Transverse colon (tissue), 4 donors: ENCODE data around the gene UBE2C. TPM values are rescaled to one million over a fixed set of nuclear protein-coding genes. Genes with fewer than 3 reads are reported as not detected.

Source experiments
- DNase-seq: peaks from one replicate; pipeline ENCODE4 v3.0.0-alpha.2; 2019
- H3K27ac ChIP-seq, 4 donors: fragments of 200-600 bp; sonication (generic); 2 replicates each; pipeline ENCODE4 v1.5.1; 2016 to 2018; ENCODE audit warnings: inconsistent platforms in 4 of 4
- H3K27me3 ChIP-seq: fragments of 200-600 bp; sonication (generic); 2 replicates; pipeline ENCODE4 v1.5.1; 2017; ENCODE audit warnings: inconsistent platforms
- H3K36me3 ChIP-seq, 4 donors: fragments of 200-600 bp; sonication (generic); 2 replicates each; pipeline ENCODE4 v1.5.1; 2017 to 2019; ENCODE audit warnings: inconsistent platforms in 4 of 4
- H3K4me1 ChIP-seq, 4 donors: fragments of 200-600 bp; sonication (generic); 2 replicates each; pipeline ENCODE4 v1.5.1; 2017 to 2020; ENCODE audit warnings: inconsistent platforms in 4 of 4
- H3K4me3 ChIP-seq, 4 donors: fragments of 200-600 bp; sonication (generic); 1 replicate in 1 of 4; 2 replicates in 3 of 4; pipeline versions ENCODE4 v1.5.1 to v1.6.1; 2017 to 2019; ENCODE audit warnings: inconsistent platforms in 4 of 4
- H3K9me3 ChIP-seq, 2 donors: fragments of 200-600 bp; sonication (generic); 2 replicates each; pipeline ENCODE4 v1.5.1; 2017 to 2019; ENCODE audit warnings: inconsistent platforms in 2 of 2
- CTCF ChIP-seq, 5 experiments: fragments of 200-600 bp in 3 of 5; fragments of 450-650 bp in 2 of 5; sonication (generic) in 3 of 5; IDR thresholded peaks; 1 replicate in 2 of 5; 2 replicates in 3 of 5; pipeline ENCODE4 v1.5.1; 2016 to 2017; ENCODE audit warnings: antibody characterized with exemption in 5 of 5, inconsistent platforms in 3 of 5, mild to moderate bottlenecking in 2 of 5, moderate library complexity in 1 of 5
- EP300 ChIP-seq: sonication (generic); formaldehyde crosslinking; IDR thresholded peaks from one replicate; pipeline ENCODE4 v1.6.1; 2017; ENCODE audit warnings: antibody characterized with exemption, low read depth
- POLR2A ChIP-seq: fragments of 450-650 bp; IDR thresholded peaks from one replicate; pipeline ENCODE4 v1.6.1; 2016; ENCODE audit warnings: antibody characterized with exemption, mild to moderate bottlenecking, moderate library complexity
- POLR2AphosphoS5 ChIP-seq, 3 donors: sonication (generic); formaldehyde crosslinking; IDR thresholded peaks; one replicate each; pipeline ENCODE4 v1.6.1; 2016; ENCODE audit warnings: antibody characterized with exemption in 3 of 3
- WGBS, 2 donors: methylation state at CpG; one replicate each; pipeline ENCODE4 v1.1.5; 2018; ENCODE audit warnings: low coverage in 1 of 2; 5-methylcytosine and 5-hydroxymethylcytosine counted together
- in situ Hi-C, 4 donors: fragments of 200-750 bp; cut with MboI; loops; one replicate each; pipeline versions ENCODE4 v1.15.0 to v1.15.1; 2017; ENCODE audit warnings: low sequenced_read_pairs in 3 of 4, low pct_ligation_motif_present in 1 of 4, low pct_unique_long_range_greater_than_20kb in 1 of 4
- intact Hi-C: fragments of 100-400 bp; cut with DNase I; formaldehyde crosslinking; loops from one replicate; pipeline ENCODE4 v1.15.1; 2023; ENCODE audit warnings: low total_unique reads
- total RNA-seq, 4 donors: library from RNA; depleted of rRNA; stranded (reverse); fragments of >200 nt; gene quantifications; one replicate each; pipeline ENCODE4 v1.1.0, GENCODE V29; 2016

UBE2C gene
- total RNA-seq, 4 donors from 2014 or later, result 2.7 to 27.1 (median 6.9) TPM

- intact Hi-C loops (no loop called here), in situ Hi-C loops (loop anchor here in 3 of 4 donors (25.0 kb wide), 4 partner anchors 181 to 456 kb away; partner anchors contain the start of genes EPPIN (in 2 of the 3), WFDC6 (in 2 of the 3), MATN4 (in 1 of the 3) and RBPJL (in 1 of the 3))
- H3K27me3 ChIP-seq, result no peaks in the 10 kb centered on the region
- H3K4me3 ChIP-seq, result no peak overlapping the region
- H3K36me3 ChIP-seq, result no peaks in the 10 kb centered on the region
- no peaks in the 10 kb centered on the region for H3K9me3 ChIP-seq
- peaks cover 4 to 15% (median 12%) of the 10 kb centered on the region in 4 donors for H3K4me1 ChIP-seq
- DNase-seq, result no peak
- TF ChIP-seq POLR2AphosphoS5 (IDR thresholded peaks at IDR 0.05), result no peak
- no peak for TF ChIP-seq EP300
- TF ChIP-seq POLR2A, result no peak
- TF ChIP-seq CTCF (IDR thresholded peaks at IDR 0.05), result no peak
- no peak overlapping the region for H3K27ac ChIP-seq
Measured at GRCh38 chr20:45768479-45768878, 44.0 kb upstream of the UBE2C start.

GRCh38 chr20:45771182-45771759 is 41.2 kb upstream of the UBE2C start:
- Histone ChIP-seq H3K36me3 (no peaks in the 10 kb centered on the region), H3K9me3 (no peaks in the 10 kb centered on the region), H3K4me3 (no peak overlapping the region), H3K27me3 (no peaks in the 10 kb centered on the region), H3K27ac (peak overlapping the region; percentile 44 to 70 (median 62)), H3K4me1 (peaks cover 4 to 37% (median 16%) of the 10 kb centered on the region in 4 donors)
- intact Hi-C loops (loop anchor here (5.0 to 10.0 kb wide), 2 partner anchors 226 to 454 kb away; partner anchors contain the start of gene EPPIN), in situ Hi-C loops (loop anchor here (10.0 to 25.0 kb wide), 6 partner anchors 184 to 459 kb away; partner anchors contain the start of genes EPPIN (in 2 of the 4), WFDC6 (in 2 of the 4), MATN4 (in 1 of the 4) and RBPJL (in 1 of the 4))
- WGBS, 2 donors, result 0 to 22% methylated on average over 1 to 5 of the region's 5 CpGs
- TF ChIP-seq EP300, result no peak
- peak; percentile 94 to 99 (median 96) for TF ChIP-seq CTCF (IDR thresholded peaks at IDR 0.05)
- TF ChIP-seq POLR2AphosphoS5 (IDR thresholded peaks at IDR 0.05), result peak in 1 of 3 donors; percentile 17
- peak; percentile 90 for DNase-seq

GRCh38 chr20:45772693-45773092 is 39.8 kb upstream of the UBE2C start:
- 80 to 84% methylated on average over 2 to 3 of the region's 3 CpGs for WGBS, 2 donors
- no peak for DNase-seq
- in situ Hi-C loops (loop anchor here (10.0 to 25.0 kb wide), 6 partner anchors 185 to 460 kb away; partner anchors contain the start of genes EPPIN (in 2 of the 4), WFDC6 (in 2 of the 4), MATN4 (in 1 of the 4) and RBPJL (in 1 of the 4)), intact Hi-C loops (loop anchor here (5.0 to 10.0 kb wide), 2 partner anchors 228 to 455 kb away; partner anchors contain the start of gene EPPIN)
- H3K36me3 ChIP-seq, result no peaks in the 10 kb centered on the region
- H3K4me3 ChIP-seq, result no peak overlapping the region
- H3K27ac ChIP-seq, result no peak overlapping the region
- no peaks in the 10 kb centered on the region for H3K27me3 ChIP-seq
- TF ChIP-seq POLR2A (no peak), POLR2AphosphoS5 (IDR thresholded peaks at IDR 0.05) (no peak), EP300 (no peak), CTCF (IDR thresholded peaks at IDR 0.05) (no peak)
- H3K4me1 ChIP-seq, result peaks cover 8 to 42% (median 23%) of the 10 kb centered on the region in 4 donors
- no peaks in the 10 kb centered on the region for H3K9me3 ChIP-seq

GRCh38 chr20:45774945-45775344 is 37.5 kb upstream of the UBE2C start:
- in situ Hi-C loops, result loop anchor here (10.0 to 25.0 kb wide), 6 partner anchors 188 to 463 kb away; partner anchors contain the start of genes EPPIN (in 2 of the 4), WFDC6 (in 2 of the 4), MATN4 (in 1 of the 4) and RBPJL (in 1 of the 4)
- no peaks in the 10 kb centered on the region for H3K9me3 ChIP-seq
- no peak overlapping the region for H3K4me3 ChIP-seq
- peak overlapping the region; percentile 49 to 67 (median 61) for H3K27ac ChIP-seq
- H3K27me3 ChIP-seq, result no peaks in the 10 kb centered on the region
- TF ChIP-seq EP300 (peak; percentile 28), POLR2A (peak; percentile 36), CTCF (IDR thresholded peaks at IDR 0.05) (no peak), POLR2AphosphoS5 (IDR thresholded peaks at IDR 0.05) (peak; percentile 20 to 66 (median 64))
- intact Hi-C loops, result loop anchor here (5.0 to 10.0 kb wide), 2 partner anchors 230 to 458 kb away; partner anchors contain the start of gene EPPIN
- H3K4me1 ChIP-seq, result peaks cover 21 to 65% (median 42%) of the 10 kb centered on the region in 4 donors
- no peaks in the 10 kb centered on the region for H3K36me3 ChIP-seq
- 0 to 66% methylated on average over 1 to 2 of the region's 2 CpGs for whole genome bisulfite sequencing, 2 donors
- peak; percentile 49 for DNase-seq
